Lower leg skin (tissue), 4 donors: ENCODE data around the gene NDUFS1. TPM values are rescaled to one million over a fixed set of nuclear protein-coding genes. Genes with fewer than 3 reads are reported as not detected.
"Not testable (repeated sequence)": the region's sequence is repeated elsewhere in the genome, so short reads cannot be mapped to it uniquely, and the experiment has no call there.

ENCODE experiments used
- DNase-seq, 2 donors: peaks; one replicate each; pipeline ENCODE4 v3.0.0-alpha.2; 2019; ENCODE audit warnings: low spot score in 2 of 2
- H3K4me3 ChIP-seq: fragments of 200-600 bp; sonication (generic); 2 replicates; pipeline ENCODE4 v1.5.1; 2017; ENCODE audit warnings: mild to moderate bottlenecking, low read depth; ENCODE audit not compliant: poor library complexity, severe bottlenecking
- CTCF ChIP-seq, 3 donors: fragments of 450-650 bp; IDR thresholded peaks; one replicate each; pipeline ENCODE4 v1.5.1; 2016; ENCODE audit warnings: antibody characterized with exemption in 3 of 3, mild to moderate bottlenecking in 3 of 3, moderate library complexity in 2 of 3
- POLR2A ChIP-seq, 2 donors: fragments of 450-650 bp; IDR thresholded peaks; one replicate each; pipeline ENCODE4 v1.6.1; 2016 to 2017; ENCODE audit warnings: antibody characterized with exemption in 2 of 2, mild to moderate bottlenecking in 1 of 2, moderate library complexity in 1 of 2
- WGBS, 2 donors: methylation state at CpG; one replicate each; pipeline ENCODE4 v1.1.5; 2018; 5-methylcytosine and 5-hydroxymethylcytosine counted together
- intact Hi-C: fragments of 100-400 bp; cut with DNase I; formaldehyde crosslinking; loops from one replicate; pipeline ENCODE4 v1.15.0; 2023; ENCODE audit warnings: low total_unique reads
- total RNA-seq, 4 donors: library from RNA; depleted of rRNA; stranded (reverse); fragments of >200 nt; gene quantifications; one replicate each; pipeline ENCODE4 v1.1.0, GENCODE V29; 2016

Gene NDUFS1
- total RNA-seq, 4 donors from 2014 or later: 62.5 to 105 (median 79.9) TPM

GRCh38 chr2:206084439-206084869, 74.8 kb downstream of the NDUFS1 start:
- intact Hi-C loops: no loop called here
- peak overlapping the region; percentile 89 for H3K4me3 ChIP-seq
- no peak for TF ChIP-seq CTCF (IDR thresholded peaks at IDR 0.05)
- peak in 1 of 2 donors; percentile 6 for TF ChIP-seq POLR2A (IDR thresholded peaks at IDR 0.05)
- 0 to 1% methylated on average over 10 of the region's 10 CpGs for WGBS, 2 donors
- DNase-seq: peak; percentile 75 to 89

- TF ChIP-seq POLR2A (IDR thresholded peaks at IDR 0.05): no peak
- intact Hi-C loops: no loop called here
- peak overlapping the region; percentile 89 for H3K4me3 ChIP-seq
- WGBS, 2 donors: 4 to 6% methylated on average over 14 of the region's 14 CpGs
- DNase-seq: no peak
Observed at GRCh38 chr2:206083602-206084438, 75.4 kb downstream of the NDUFS1 start.

- WGBS, 2 donors: 88 to 94% methylated on average over 4 of the region's 4 CpGs
- intact Hi-C loops: no loop called here
- no peak overlapping the region for H3K4me3 ChIP-seq
- no peak for DNase-seq
- TF ChIP-seq CTCF (IDR thresholded peaks at IDR 0.05) (no peak), POLR2A (IDR thresholded peaks at IDR 0.05) (no peak)
Observed at GRCh38 chr2:206082298-206082843, 76.9 kb downstream of the NDUFS1 start.

GRCh38 chr2:206080927-206081326, 78.3 kb downstream of the NDUFS1 start:
- DNase-seq: no peak
- no peak for TF ChIP-seq POLR2A (IDR thresholded peaks at IDR 0.05)
- TF ChIP-seq CTCF (IDR thresholded peaks at IDR 0.05): no peak
- no peak overlapping the region for H3K4me3 ChIP-seq
- intact Hi-C loops: no loop called here
- WGBS, 2 donors: 82 to 83% methylated on average over 4 of the region's 4 CpGs

GRCh38 chr2:206079699-206080465, 79.4 kb downstream of the NDUFS1 start:
- DNase-seq: no peak
- intact Hi-C loops: no loop called here
- 74 to 80% methylated on average over 9 of the region's 9 CpGs for WGBS, 2 donors
- no peak overlapping the region for H3K4me3 ChIP-seq
- TF ChIP-seq POLR2A (IDR thresholded peaks at IDR 0.05) (no peak), CTCF (IDR thresholded peaks at IDR 0.05) (no peak)

- WGBS, 2 donors: 92 to 94% methylated on average over 5 of the region's 5 CpGs
- intact Hi-C loops, DNase-seq, H3K4me3 ChIP-seq: not testable (repeated sequence)
Observed at GRCh38 chr2:206077879-206078278, 81.4 kb downstream of the NDUFS1 start.
